GM19328 (cell line): ENCODE results near the gene HLF.
"Not testable (repeated sequence)": the region's sequence is repeated elsewhere in the genome, so short reads cannot be mapped to it uniquely, and the experiment has no call there.

Experiments
- ATAC-seq: cut with Tn5 transposase; IDR thresholded peaks from one replicate; pipeline ENCODE4 v1.9.1; 2021; ENCODE audit warnings: mild to moderate bottlenecking, moderate library complexity; ENCODE audit not compliant: unreplicated experiment

HLF gene

DNA sequence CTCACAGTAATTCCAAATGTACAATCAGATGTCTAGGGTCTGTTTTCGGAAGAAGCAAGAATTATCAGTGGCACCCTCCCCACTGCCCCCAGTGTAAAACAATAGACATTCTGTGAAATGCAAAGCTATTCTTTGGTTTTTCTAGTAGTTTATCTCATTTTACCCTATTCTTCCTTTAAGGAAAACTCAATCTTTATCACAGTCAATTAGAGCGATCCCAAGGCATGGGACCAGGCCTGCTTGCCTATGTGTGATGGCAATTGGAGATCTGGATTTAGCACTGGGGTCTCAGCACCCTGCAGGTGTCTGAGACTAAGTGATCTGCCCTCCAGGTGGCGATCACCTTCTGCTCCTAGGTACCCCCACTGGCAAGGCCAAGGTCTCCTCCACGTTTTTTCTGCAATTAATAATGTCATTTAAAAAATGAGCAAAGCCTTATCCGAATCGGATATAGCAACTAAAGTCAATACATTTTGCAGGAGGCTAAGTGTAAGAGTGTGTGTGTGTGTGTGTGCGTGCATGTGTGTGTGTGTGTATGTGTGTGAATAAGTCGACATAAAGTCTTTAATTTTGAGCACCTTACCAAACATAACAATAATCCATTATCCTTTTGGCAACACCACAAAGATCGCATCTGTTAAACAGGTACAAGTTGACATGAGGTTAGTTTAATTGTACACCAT, 59.7 kb downstream of the HLF start:
- no peak for ATAC-seq

DNA sequence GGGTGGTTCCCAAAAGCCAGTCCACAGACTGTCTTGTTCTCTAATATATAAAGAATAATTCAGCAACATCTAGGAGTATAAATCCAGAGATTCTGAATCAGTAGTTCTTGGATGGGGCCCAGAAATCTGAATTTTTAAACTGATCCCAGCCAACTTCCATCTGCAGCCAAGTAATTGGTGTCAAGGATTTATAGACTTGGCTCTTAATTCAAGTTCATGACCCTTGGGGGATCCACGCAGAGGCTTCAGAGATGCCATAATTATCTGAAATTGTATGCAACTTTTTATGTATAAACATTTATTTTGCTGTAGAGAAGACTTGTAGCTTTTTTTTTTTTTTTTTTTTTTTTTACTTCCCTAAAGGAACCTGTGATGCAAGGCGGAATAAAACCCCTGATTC, 60.6 kb downstream of the HLF start:
- no peak for ATAC-seq

DNA sequence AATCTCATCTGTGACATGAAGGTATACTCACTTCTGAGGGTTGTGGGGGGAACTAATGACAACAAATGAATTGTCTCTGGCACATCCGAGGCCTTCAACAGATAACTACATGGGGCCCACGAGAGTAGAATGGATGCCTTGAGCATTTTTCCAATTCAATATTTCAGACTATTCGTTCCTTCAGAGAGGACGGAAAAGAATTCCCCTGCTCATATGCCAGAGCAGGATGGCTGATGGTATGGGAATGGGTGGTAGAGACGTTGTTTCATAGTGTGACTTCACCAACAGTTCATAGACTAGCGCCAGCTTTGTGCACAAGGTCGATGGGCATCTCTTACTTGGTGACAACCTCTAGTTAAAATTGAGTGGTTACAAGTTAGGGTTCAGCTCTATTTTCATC, 61.3 kb downstream of the HLF start:
- no peak for ATAC-seq

DNA sequence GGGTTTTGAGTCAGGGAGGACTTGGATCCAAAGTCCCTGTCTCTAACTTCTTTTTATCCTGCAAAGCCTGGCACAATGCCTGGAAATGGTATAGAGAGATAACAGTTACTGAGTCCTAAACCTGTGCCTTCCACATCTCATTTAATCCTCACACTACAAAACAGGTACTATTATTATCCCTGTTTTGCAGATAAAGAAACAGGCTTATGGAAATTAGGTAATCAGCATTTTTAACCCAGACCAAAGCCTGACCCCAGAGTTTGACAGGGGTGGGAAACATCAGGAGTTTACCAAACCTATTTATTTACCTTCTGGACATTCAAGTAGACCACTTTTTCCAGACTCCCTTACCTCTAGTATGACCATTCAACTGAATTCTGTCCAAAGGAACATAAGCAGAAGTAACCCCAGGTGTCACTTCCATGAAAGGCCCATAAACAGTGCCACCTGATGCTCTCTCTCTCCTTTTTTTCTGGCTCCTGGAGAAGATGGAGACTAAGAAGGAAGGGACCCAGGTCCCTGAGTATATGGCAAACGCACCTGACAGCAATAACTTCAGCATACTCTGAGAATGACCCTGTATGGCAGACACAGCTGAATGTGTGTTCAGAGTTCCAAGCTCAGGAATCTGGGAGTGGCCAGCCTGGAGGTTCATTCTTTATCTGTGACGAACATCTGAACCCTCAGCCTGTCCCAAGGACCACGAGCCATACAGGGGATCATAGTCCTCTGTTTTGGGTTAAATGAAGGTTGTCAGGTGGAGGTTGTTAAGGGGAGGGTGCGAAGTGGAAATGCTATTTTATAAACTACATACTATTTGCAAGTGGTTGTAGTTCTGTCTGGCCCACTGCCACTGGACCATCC, 62.7 kb downstream of the HLF start:
- ATAC-seq, result no peak

DNA sequence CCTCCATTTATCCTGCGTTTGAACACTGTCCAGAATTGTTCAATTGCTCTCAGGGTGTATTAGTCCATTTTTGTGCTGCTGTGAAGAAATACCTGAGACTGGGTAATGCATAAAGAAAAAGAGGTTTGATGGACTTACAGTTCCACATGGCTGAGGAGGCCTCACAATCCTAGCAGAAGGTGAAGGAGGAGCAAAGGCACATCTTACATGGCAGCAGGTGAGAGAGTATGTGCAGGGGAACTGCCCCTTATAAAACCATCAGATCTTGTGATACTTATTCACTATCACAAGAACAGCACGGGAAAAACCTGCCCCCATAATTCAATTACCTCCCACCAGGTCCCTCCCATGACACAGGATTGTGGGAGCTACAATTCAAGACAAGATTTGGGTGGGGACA, 63.8 kb downstream of the HLF start:
- ATAC-seq, result not testable (repeated sequence)

DNA sequence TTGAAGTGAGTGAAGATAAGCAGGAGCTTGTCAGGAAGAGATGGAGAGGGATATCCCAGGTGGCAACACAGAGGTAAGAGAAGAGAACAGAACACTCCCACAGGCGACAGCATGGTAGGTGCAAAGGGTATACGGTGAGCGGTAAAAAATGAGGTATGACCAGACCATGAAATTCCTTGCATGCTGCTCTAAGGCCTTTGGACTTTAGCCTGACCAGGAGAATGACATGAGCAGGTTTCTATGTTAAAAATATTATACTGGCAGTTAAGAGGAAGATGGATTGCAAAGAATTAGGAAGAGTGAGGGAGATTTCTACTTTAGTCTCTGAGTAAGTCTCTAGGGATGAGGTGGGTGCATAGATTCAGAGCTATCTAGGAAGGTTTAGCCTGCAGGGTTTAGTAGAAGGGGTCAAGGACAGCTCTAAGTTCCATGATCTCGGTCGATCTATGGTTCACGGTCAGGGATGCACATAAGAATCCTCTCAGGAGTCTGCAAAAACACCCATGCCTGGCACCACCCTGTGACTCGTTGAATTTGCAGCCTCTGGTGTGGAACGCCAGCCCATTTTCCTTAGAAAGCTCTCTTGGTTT, 65.7 kb downstream of the HLF start:
- no peak for ATAC-seq

DNA sequence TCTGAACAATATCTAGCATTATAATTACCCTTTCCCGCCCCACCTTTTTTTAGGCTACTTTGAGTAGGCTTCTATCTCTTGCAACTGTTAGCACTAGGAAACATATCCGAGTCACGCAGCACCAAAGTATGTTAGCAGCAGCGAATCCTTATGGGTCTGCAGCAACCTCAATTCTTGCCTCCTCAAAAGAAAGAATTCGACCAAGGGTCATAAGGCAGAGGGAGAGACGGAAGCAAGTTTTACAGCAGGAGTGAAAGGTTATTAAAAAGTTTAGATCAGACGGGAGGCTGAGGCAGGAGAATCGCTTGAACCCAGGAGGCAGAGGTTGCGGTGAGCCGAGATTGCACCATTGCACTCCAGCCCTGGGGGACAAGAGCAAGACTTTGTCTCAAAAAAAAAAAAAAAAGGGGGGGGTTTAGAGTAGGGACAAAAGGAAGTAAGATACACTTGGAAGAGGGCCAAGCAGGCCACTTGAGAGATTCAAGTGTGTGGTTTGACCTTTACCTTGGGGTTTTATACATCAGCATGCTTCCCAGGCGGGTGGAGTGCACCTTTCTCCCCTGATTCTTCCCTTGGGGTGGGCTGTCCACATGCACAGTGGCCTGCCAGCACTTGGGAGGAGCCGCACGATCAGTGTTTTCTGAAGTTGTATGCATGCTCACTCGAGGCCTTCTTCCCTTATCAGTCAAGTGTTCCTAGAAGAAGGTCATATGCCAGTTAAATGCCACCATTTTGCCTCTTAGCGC, 67.7 kb downstream of the HLF start:
- no peak for ATAC-seq

DNA sequence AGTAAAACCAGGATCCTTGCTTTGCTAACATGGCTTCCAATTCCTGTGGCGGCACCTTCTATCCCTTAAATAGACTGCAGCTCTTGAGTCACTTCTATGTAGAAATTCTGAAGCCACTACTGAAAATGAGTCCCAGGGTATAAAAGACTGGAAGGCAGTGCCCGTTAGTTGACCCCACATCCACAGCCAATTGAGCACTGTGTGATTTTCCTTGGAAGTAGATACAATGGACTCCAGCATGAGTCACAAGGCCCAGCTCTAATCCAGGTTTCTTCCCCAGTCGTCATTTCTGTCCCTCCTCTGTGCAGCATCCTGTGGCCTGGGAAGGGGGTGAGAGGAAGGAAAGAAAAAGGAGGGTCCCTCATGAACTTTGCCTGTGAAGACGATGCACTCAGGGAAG, 69.5 kb downstream of the HLF start:
- ATAC-seq, result no peak

DNA sequence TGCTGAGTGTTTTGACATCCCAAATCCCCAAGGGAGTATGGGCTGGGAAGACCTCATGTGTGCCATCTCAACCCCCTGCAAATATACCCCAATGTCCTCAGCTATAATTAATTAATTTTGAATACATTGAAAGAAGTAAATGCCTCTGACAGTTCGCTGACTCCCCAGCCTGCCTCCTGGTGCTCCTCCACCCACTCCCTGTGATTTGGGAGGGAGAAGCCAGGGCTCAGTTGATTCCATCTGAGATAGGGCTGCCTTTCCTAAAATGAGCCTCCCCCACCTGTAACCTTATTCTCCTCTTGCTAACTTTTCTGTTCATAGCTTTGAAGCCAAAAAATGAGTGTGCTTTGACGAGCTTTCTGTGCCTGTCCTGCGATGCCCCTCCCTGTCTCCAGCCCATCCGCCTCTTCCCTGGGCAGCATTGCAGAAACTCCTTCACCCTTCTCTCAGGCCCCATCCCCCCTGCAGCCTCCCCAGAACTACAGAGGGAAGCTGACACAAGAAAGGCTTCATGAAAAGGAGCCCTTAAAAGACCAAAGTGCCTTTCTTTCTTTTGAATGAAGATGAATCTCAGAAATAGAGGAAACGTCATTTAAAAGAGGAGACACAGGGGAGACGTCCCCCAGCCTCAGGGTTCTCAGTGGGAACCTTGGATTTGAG, 70.3 kb downstream of the HLF start:
- no peak for ATAC-seq

DNA sequence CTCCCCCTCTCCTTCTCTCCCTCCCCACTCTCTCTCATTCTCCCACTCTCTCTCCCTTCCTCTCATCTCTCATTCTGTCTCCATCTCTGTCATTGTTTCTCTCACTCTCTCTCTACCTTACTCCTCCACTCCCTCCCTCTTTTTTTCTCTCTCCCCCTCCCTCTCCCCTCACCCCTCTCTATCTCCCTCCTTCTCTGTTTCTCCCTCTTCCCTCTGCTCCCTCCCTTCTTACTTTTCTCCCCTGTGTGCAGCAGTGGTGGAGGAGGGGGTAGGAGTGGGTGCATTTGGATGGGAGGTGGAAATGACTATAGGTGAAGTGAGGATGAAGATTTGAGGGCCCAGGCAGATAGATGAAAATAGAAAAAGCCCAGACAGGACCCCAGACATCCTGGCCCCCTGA, 70.9 kb downstream of the HLF start:
- no peak for ATAC-seq

DNA sequence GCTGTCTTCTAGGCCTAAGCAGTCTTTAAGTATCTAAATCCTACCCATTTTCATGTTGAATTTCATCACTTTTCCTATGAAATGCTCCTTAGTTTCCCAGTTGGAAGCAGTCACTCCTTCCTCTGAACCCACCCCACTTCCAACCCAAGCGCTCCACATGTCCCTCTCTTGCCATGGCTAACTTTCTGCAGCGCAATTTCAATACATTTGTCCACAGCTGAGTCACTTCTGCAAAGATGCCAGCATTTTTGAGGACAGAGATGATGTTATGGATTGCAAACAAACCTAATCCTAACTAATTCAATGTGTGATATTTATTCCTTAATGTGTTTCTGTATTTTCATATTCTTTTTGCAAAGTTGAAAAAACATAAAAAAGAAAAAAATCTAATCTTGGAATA, 71.7 kb downstream of the HLF start:
- ATAC-seq, result no peak

DNA sequence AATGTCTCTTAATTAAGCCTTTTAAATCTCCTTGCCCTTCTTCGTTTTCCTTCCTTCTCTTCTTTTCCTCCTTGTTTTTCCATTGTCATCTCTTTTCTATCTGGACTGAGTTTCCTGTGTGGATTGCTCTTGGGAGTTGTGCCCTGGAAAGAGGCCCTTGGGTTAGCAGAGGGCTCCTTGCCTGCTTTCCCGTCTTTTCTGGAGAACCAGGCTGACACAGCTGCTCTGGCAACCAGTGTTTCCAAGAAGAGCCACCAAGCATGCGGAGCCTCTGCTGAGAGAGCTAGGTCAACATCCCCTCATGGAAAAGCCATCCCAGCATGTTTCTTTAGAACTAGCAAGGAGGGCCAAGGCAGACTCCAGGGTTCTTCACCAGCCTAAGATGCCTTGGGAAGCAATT, 75.4 kb downstream of the HLF start:
- ATAC-seq, result no peak

DNA sequence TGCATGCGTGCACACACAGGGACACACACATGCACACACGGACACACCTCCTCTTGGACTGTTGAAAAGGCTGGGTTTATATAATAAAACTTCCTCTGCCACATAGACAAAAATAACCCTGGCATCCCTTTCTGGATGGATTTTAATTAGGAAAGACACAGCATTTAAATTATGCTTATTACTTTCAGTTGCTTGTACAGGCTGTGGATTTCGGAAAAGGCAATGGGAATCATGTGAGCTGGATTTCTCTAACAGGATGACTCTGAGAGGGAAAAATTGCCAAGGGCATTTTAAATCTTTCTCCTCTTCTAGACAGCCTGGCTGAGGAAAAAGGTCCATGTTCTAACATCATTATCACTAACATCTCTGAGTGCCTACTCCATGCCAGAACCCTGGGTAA, 75.9 kb downstream of the HLF start:
- ATAC-seq, result no peak

DNA sequence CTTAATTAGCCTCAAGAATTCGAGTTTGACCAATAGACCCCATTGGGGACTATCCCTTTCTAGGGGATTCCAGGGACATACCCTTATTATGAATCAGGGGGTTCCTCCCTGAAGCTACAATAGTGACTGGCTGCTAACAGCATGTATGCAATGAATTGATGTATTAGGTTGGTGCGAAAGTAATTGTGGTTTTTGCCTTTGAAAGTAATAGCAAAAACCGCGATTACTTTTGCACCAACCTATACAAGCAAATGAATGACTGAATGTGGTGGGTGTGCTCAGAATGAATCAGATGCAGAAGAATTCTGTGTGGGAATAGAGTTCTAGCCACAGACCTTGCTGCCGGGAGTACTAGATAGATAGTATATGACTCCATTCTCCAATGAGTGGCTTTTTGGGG, 76.7 kb downstream of the HLF start:
- ATAC-seq, result no peak

DNA sequence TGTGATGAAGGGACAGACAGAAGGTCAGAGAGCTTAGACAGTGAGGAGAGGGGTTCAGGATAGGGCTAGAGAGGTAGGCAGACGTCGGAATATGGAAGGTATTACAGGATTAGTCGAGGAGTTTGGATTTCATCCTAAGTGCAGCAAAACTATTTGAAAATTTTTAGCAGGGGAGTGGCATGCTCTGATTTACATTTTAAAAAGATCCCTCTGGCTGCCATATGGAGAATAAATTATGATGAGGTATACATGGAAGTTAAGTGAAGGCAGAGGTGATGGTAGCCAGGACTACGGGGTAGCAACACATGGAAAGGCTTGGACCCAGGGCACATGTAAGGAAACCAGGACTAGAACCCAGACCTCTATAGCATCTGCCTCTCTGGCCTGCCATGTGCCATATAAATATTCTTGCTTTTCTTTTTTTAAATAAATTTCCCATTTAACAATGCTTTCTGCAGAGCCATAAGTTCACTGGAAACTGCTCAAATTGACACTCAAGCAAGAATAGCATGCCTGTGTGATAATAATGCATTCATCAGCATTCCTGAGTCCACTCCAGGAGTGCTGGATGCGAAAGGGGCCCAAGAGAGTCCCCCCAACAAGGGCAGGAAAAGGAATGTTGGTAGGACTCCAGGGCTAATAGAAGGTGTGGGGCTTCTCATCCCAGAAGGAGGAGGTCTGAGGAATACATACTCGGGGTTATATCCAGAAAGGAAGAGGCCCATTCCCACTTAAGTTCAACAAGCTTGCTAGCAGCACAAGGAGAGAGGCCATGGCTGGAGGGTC, 78.2 kb downstream of the HLF start:
- ATAC-seq, result no peak

DNA sequence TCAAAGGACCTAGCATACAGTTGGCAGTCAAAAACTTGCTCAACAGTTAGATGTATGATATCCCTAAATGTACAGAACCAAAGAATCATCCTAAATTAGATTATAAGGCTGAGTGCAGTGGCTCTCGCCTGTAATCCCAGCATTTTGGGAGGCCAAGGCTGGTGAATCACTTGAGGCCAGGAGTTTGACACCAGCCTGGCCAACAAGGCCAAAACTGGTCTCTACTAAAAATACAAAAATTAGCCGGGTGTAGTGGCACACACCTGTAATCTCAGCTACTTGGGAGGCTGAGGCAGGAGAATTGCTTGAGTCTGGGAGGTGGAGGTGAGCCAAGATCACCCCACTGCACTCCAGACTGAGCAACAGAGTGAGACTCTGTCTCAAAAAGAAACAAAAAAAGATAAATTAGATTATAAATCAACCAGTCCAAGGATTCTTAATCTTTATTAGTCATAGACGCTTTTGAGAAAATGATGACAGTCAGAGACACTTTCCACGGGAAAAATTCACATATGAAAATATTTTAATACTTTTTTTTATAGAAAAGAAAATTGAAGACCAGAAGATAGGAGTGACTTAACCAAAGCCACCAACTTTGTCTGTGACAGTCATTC, 79.2 kb downstream of the HLF start:
- no peak for ATAC-seq

DNA sequence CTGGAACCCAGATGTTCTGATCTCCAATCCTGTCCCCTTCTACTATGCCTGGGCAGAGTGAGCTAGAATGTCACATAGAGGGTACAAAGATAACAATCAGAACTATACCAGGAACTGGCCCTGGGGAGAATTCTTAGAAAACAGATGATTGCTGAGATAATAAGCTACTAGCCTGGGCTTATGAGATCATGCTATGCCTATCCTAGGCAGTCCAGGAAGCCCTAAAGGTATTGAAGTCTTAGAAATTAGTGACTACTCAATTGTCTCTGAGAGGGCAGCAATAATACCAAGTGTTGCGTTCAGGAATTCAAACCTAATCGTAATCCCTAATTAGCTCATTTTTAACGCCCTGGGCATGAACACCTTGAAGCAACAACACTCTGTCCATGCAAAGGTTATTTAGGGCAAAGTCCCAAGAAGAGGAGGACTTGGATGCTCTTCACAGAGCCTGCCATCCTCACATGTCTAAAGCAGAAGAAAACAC, 79.8 kb downstream of the HLF start:
- ATAC-seq, result no peak

DNA sequence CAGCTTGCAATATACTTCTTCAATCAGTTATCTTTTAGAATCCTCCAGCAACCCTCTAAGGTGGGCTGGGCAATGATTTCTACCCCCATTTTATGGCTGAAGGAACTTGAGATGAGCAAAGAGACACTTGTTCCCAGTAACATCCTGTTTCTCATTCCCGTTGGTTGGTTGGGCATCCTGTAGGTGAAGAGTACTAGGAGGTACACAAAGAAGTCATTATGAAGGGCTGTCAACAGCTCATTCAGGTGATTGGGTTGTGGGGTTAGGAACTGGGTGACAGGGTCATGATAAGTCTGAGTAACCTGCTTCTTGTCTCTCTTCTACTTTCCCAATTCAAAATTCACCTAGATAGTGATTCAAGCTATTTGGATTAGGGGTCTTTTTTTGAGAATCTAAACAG, 80.4 kb downstream of the HLF start:
- no peak for ATAC-seq

DNA sequence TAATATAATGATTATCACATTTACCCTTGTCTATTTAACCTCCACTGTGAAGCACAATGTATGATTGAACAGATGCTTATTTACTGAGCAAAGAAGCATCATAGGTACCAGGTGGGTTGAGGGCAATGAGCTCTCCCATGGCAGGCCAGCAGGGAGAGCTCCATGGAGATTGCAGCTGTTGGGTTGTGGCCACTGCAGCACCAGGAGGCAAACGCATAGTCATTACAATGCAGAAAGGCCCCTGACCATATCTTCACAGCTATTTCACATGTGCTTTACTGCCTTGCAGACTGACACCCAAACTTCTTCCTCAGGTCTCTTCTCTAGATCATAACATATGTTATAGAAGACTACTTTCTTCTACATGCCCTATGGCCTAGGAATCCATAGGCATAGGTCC, 81.9 kb downstream of the HLF start:
- ATAC-seq, result no peak

DNA sequence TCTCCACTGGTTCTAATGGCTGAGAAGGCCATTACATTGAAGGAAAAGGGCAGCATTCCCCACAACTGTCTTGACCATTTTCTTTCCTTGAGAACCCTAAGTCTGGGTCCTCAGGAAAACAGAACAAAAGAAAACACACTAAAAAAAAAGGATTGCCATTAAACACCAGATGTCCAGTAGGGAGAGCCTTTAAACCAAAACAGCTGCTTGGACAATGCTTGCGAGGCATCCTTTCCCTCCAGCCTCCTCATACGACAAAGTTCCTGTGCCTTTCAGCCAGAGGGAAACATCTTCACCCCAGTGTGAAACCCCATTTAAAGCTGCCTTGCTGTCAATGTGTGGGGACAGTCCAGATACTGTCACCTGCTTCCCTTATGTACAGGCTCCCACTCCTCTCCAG, 82.6 kb downstream of the HLF start:
- ATAC-seq, result no peak
